Stomach (tissue), 4 donors: ENCODE data around the gene CEP295NL.

ENCODE experiments used
- POLR2AphosphoS5 ChIP-seq, 3 donors: sonication (generic); formaldehyde crosslinking; IDR thresholded peaks; one replicate each; pipeline ENCODE4 v1.6.1; 2016; ENCODE audit warnings: antibody characterized with exemption in 3 of 3
- TF ChIP-seq, protein P1 (sequence below), 7 experiments: fragments of 450-650 bp in 4 of 7; fragments of 200-600 bp in 3 of 7; sonication (generic) in 3 of 7; IDR thresholded peaks; one replicate each; pipeline ENCODE4 v1.5.1; 2016 to 2019; ENCODE audit warnings: antibody characterized with exemption in 7 of 7, control low read depth in 2 of 7, mild to moderate bottlenecking in 1 of 7

GRCh38 chr17:78919861-78920450, 17.0 kb upstream of the CEP295NL start:
- TF ChIP-seq POLR2AphosphoS5 (IDR thresholded peaks at IDR 0.05), result no peak
- TF ChIP-seq, protein P1, sequence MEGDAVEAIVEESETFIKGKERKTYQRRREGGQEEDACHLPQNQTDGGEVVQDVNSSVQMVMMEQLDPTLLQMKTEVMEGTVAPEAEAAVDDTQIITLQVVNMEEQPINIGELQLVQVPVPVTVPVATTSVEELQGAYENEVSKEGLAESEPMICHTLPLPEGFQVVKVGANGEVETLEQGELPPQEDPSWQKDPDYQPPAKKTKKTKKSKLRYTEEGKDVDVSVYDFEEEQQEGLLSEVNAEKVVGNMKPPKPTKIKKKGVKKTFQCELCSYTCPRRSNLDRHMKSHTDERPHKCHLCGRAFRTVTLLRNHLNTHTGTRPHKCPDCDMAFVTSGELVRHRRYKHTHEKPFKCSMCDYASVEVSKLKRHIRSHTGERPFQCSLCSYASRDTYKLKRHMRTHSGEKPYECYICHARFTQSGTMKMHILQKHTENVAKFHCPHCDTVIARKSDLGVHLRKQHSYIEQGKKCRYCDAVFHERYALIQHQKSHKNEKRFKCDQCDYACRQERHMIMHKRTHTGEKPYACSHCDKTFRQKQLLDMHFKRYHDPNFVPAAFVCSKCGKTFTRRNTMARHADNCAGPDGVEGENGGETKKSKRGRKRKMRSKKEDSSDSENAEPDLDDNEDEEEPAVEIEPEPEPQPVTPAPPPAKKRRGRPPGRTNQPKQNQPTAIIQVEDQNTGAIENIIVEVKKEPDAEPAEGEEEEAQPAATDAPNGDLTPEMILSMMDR (IDR thresholded peaks at IDR 0.05), result no peak
